HL-60 (cell line): ENCODE data around the gene SPOCK2.

Experiments used
- CTCF ChIP-seq: IDR thresholded peaks from one replicate; pipeline ENCODE4 v1.5.1; 2011; ENCODE audit warnings: low read length, control low read depth, inconsistent platforms; ENCODE audit not compliant: insufficient read depth
- GABPA ChIP-seq: IDR thresholded peaks from 2 replicates; pipeline ENCODE4 v1.6.1; 2012; ENCODE audit warnings: low read depth
- POLR2AphosphoS5 ChIP-seq: IDR thresholded peaks from 2 replicates; pipeline ENCODE4 v1.6.1; 2012; ENCODE audit warnings: low read depth
- SPI1 ChIP-seq: IDR thresholded peaks from 2 replicates; pipeline ENCODE4 v1.6.1; 2012; ENCODE audit warnings: low read depth, mild to moderate bottlenecking, borderline replicate concordance

GRCh38 chr10:72116372-72116771 is 28.0 kb upstream of the SPOCK2 start:
- TF ChIP-seq CTCF: no peak
- TF ChIP-seq POLR2AphosphoS5: no peak
- TF ChIP-seq GABPA: no peak
- no peak for TF ChIP-seq SPI1
